ENCODE measurements around the gene MANBA. TPM values are rescaled to one million over a fixed set of nuclear protein-coding genes. Genes with fewer than 3 reads are reported as not detected.

The MANBA gene
- total RNA-seq, 2 experiments from 2014 or later, result 16.9 to 18.2 TPM

- Mint-ChIP-seq H3K9me3 (peaks cover 16% of the 10 kb centered on the region), H3K4me3 (no peak overlapping the region), H3K4me1 (ENCODE audit: low read depth) (peaks cover 52% of the 10 kb centered on the region), H3K27ac (no peak overlapping the region), H3K27me3 (no peaks in the 10 kb centered on the region), H3K36me3 (ENCODE audit: low read depth) (peaks cover 72% of the 10 kb centered on the region)
- intact Hi-C loops (cut with DNase I, micrococcal nuclease), result no loop called here
- ATAC-seq (ENCODE audit: poor library complexity) (no peak), DNase-seq (no peak)
- POLR2A ChIA-PET, result no interaction called here
- H3K9me3 ChIP-seq (ENCODE audit: control insufficient read depth in 1 of 2, insufficient read depth in 1 of 2, low read length in 2 of 2), result peaks cover 0 to 6% of the 10 kb centered on the region in 2 experiments
- peaks cover 13% of the 10 kb centered on the region for H3K36me3 ChIP-seq (ENCODE audit: insufficient read depth, low read length)
- no peak for TF ChIP-seq CTCF (IDR thresholded peaks at IDR 0.05)
- H3K27ac ChIP-seq (ENCODE audit: low read depth in 1 of 2, low read length in 2 of 2), result no peak overlapping the region
- CTCF ChIA-PET, result no interaction called here
- no peak overlapping the region for H3K4me3 ChIP-seq (ENCODE audit: low read length)
- H3K4me1 ChIP-seq (ENCODE audit: insufficient read depth, low read length), result peaks cover 7% of the 10 kb centered on the region
- no peaks in the 10 kb centered on the region for H3K27me3 ChIP-seq (ENCODE audit: control insufficient read depth in 1 of 2, insufficient read depth in 2 of 2, low read length in 2 of 2)
These were observed 23.9 kb downstream of the MANBA start for GRCh38 chr4:102736636-102737549.

- H3K27me3 Mint-ChIP-seq, result no peaks in the 10 kb centered on the region
- Histone ChIP-seq H3K27ac (ENCODE audit: low read depth in 1 of 2, low read length in 2 of 2) (no peak overlapping the region), H3K27me3 (ENCODE audit: control insufficient read depth in 1 of 2, insufficient read depth in 2 of 2, low read length in 2 of 2) (no peaks in the 10 kb centered on the region), H3K4me1 (ENCODE audit: insufficient read depth, low read length) (peaks cover 7% of the 10 kb centered on the region), H3K4me3 (ENCODE audit: low read length) (no peak overlapping the region), H3K36me3 (ENCODE audit: insufficient read depth, low read length) (peaks cover 13% of the 10 kb centered on the region), H3K9me3 (ENCODE audit: control insufficient read depth in 1 of 2, insufficient read depth in 1 of 2, low read length in 2 of 2) (peaks cover under 1 to 14% of the 10 kb centered on the region in 2 experiments)
- CTCF ChIA-PET, result interaction anchor here (1.1 kb wide), 1 partner anchor 274 kb away, joined by 3 read pairs; no protein-coding TSS in a partner anchor
- no peak for TF ChIP-seq CTCF (IDR thresholded peaks at IDR 0.05)
- intact Hi-C loops (cut with DNase I, micrococcal nuclease), result no loop called here
- H3K36me3 Mint-ChIP-seq (ENCODE audit: low read depth), result peaks cover 73% of the 10 kb centered on the region
- POLR2A ChIA-PET, result interaction anchor here (0.6 kb wide), 1 partner anchor 25 kb away, joined by 3 read pairs; the partner anchor contains the start of gene MANBA
- H3K9me3 Mint-ChIP-seq, result peaks cover 17% of the 10 kb centered on the region
- ATAC-seq (ENCODE audit: poor library complexity) (no peak), DNase-seq (no peak)
- H3K27ac Mint-ChIP-seq, result no peak overlapping the region
- H3K4me3 Mint-ChIP-seq, result no peak overlapping the region
- peaks cover 46% of the 10 kb centered on the region for H3K4me1 Mint-ChIP-seq (ENCODE audit: low read depth)
These were observed 25.2 kb downstream of the MANBA start for GRCh38 chr4:102735582-102735981.

- H3K27ac ChIP-seq (ENCODE audit: low read depth in 1 of 2, low read length in 2 of 2), result no peak overlapping the region
These were observed 26.0 kb downstream of the MANBA start for GRCh38 chr4:102734591-102735385.

More at GRCh38 chr4:102734591-102735385, 26.0 kb downstream of the MANBA start:
- peaks cover 41% of the 10 kb centered on the region for H3K4me1 Mint-ChIP-seq (ENCODE audit: low read depth)
- H3K36me3 ChIP-seq (ENCODE audit: insufficient read depth, low read length), result peaks cover 15% of the 10 kb centered on the region
- DNase-seq (peak in 3 of 14 experiments; percentile 18 to 65 (median 58)), ATAC-seq (ENCODE audit: poor library complexity) (no peak)
- no peaks in the 10 kb centered on the region for H3K27me3 Mint-ChIP-seq
- H3K36me3 Mint-ChIP-seq (ENCODE audit: low read depth), result peaks cover 73% of the 10 kb centered on the region
- H3K4me3 ChIP-seq (ENCODE audit: low read length), result no peak overlapping the region
- ChIA-PET CTCF (interaction anchor here (1.1 kb wide), 1 partner anchor 275 kb away, joined by 3 read pairs; no protein-coding TSS in a partner anchor), POLR2A (no interaction called here)
- no peak for TF ChIP-seq CTCF (IDR thresholded peaks at IDR 0.05)
- peaks cover 7% of the 10 kb centered on the region for H3K4me1 ChIP-seq (ENCODE audit: insufficient read depth, low read length)
- intact Hi-C loops (cut with DNase I, micrococcal nuclease), result no loop called here
- H3K27ac Mint-ChIP-seq, result peak overlapping the region; percentile 14
- H3K9me3 ChIP-seq (ENCODE audit: control insufficient read depth in 1 of 2, insufficient read depth in 1 of 2, low read length in 2 of 2), result peaks cover 7 to 17% of the 10 kb centered on the region in 2 experiments
- H3K4me3 Mint-ChIP-seq, result no peak overlapping the region
- peaks cover 18% of the 10 kb centered on the region for H3K9me3 Mint-ChIP-seq
- H3K27me3 ChIP-seq (ENCODE audit: control insufficient read depth in 1 of 2, insufficient read depth in 2 of 2, low read length in 2 of 2), result no peaks in the 10 kb centered on the region

Measured in CD4-positive, alpha-beta T cell (primary cell).